ENCODE measurements around the gene STXBP6.

The STXBP6 gene

DNA sequence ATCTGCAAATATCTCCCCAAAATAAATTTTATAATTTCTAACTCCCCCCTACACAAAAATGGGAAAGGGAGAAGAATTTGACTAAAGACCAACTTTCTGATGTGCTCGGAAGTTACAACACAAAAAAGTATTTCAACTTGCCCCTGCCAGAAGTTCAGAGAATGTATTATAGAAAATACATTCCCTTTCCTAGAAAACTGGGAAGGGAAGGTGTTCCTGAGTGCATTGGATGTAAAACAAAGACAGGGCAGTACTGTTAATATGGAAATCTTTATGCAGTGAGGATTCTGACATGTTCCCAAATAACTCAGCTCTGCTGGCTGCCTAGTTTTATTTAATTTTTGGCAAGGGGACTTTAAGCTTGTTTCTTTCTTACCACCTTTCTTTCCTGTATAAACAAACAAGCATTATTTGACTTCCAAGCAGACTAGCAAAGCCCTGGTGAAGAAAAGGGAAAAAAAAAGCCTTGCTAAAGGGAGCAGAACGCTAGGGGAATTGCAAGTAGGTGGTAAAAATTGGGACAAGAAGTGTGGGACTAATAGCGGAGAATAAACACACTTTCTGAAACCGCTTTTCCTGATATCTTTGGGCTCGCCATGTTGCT is 124.1 kb downstream of the STXBP6 start:
- H3K4me3 ChIP-seq (ENCODE audit: low read depth, low read length), result no peak overlapping the region
- no peak for DNase-seq (ENCODE audit: low read depth)
- no peak for TF ChIP-seq CTCF (conservative IDR thresholded peaks at IDR 0.05; ENCODE audit: low read depth, low read length)

DNA sequence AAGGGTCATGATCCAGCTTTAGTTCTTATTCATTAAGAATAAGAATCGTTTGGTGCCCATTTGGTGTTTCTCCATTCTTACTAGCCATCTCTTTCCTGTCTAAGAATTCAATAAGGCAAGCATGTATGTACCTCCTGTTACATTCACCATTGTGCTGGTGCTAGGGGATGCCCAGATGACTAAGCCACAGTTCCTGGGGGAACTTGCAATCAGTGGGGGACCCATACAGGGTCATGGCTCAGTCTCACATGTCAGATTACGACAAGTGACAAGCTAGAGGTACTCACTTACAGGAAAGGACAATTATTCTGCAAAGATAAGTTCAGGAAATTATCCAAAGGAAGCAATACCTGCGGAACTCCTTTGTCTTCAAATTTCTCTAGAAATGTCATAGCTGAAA is 125.4 kb downstream of the STXBP6 start:
- TF ChIP-seq CTCF (conservative IDR thresholded peaks at IDR 0.05; ENCODE audit: low read depth, low read length), result no peak
- no peak for DNase-seq (ENCODE audit: low read depth)
- no peak overlapping the region for H3K4me3 ChIP-seq (ENCODE audit: low read depth, low read length)

DNA sequence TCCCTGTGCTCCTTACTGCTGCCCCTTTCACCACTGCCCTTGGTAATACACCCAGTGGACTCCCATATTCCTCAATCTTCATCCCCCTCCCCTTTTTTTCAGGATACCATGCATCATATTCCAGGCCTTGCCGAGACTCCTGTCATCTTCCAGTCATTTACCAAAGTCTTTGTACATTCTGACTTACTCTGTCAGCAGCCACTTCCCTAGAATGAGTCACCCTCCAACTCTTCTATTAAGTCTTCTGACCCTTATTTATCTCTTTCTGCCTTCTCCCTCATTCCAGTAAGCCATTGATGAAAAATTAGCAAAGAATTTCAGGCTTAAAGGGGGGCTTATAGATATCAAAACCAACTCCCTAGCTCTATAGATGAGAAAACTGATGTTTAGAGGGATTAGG is 128.0 kb downstream of the STXBP6 start:
- no peak overlapping the region for H3K4me3 ChIP-seq (ENCODE audit: low read depth, low read length)
- DNase-seq (ENCODE audit: low read depth), result peak; percentile 37
- no peak for TF ChIP-seq CTCF (conservative IDR thresholded peaks at IDR 0.05; ENCODE audit: low read depth, low read length)

DNA sequence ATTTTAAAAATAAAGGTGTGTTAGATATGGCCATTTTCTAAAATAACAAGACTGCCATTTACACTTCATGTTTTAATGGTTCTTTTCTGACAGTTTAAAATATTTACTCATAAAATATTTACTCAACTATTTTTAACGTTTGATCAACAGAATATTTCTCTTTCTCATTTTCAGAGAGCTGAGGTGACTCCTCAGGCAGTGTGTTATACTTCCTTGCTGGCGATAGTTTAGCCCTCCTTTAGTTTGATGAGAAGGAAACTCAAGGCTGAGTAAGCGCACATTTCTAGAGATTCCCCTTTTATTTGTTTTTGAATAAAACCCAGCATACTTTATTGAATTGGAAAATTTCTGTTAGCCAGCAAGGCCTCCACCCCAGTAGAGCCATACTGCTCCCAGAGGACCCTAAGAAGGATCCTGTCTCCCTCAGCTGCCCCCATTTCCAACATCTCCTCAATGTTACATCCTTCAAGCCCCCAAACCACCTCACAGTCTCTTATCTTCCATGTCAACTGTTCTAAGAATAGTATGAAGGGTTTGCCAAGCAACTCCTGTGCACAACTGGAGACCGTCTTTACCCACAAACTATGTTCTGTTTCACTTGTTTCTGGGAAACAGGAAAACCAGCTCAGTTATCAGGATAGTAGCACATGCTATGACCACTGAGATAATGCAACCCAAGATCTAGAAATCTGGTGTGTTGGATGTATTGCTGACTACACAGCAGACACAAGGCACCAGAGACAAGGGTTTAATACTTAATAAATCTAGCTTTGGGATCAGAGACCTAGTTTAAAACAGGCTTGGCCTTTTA is 129.5 kb downstream of the STXBP6 start:
- no peak for DNase-seq (ENCODE audit: low read depth)
- H3K4me3 ChIP-seq (ENCODE audit: low read depth, low read length), result no peak overlapping the region
- TF ChIP-seq CTCF (conservative IDR thresholded peaks at IDR 0.05; ENCODE audit: low read depth, low read length), result no peak

GRCh38 chr14:24918822-24919221 is 131.1 kb downstream of the STXBP6 start:
- no peak for TF ChIP-seq CTCF (conservative IDR thresholded peaks at IDR 0.05; ENCODE audit: low read depth, low read length)
- no peak overlapping the region for H3K4me3 ChIP-seq (ENCODE audit: low read depth, low read length)
- no peak for DNase-seq (ENCODE audit: low read depth)

GRCh38 chr14:24915958-24916595 is 133.9 kb downstream of the STXBP6 start:
- no peak for TF ChIP-seq CTCF (conservative IDR thresholded peaks at IDR 0.05; ENCODE audit: low read depth, low read length)
- H3K4me3 ChIP-seq (ENCODE audit: low read depth, low read length), result no peak overlapping the region
- DNase-seq (ENCODE audit: low read depth), result no peak
